Smooth muscle cell of the brain vasculature (primary cell): ENCODE measurements around the gene CACTIN.
"Not testable (repeated sequence)": the region's sequence is repeated elsewhere in the genome, so short reads cannot be mapped to it uniquely, and the experiment has no call there.

Experiments
- DNase-seq: peaks from one replicate; pipeline ENCODE4 v3.0.0-alpha.2; 2012; ENCODE audit warnings: low read depth, low spot score

The CACTIN gene

GRCh38 chr19:3628766-3629165 lies 2.2 kb upstream of the CACTIN start:
- not testable (repeated sequence) for DNase-seq

- DNase-seq: no peak
Observed at GRCh38 chr19:3627351-3627723, 747 bp upstream of the CACTIN start.

GRCh38 chr19:3625996-3626472 lies 556 bp downstream of the CACTIN start:
- no peak for DNase-seq

- no peak for DNase-seq
Observed at GRCh38 chr19:3623716-3624115, 2.9 kb downstream of the CACTIN start.

- DNase-seq: no peak
Observed at GRCh38 chr19:3622224-3622623, 4.4 kb downstream of the CACTIN start.

- no peak for DNase-seq
Observed at GRCh38 chr19:3621689-3622088, 4.9 kb downstream of the CACTIN start.

GRCh38 chr19:3620817-3621547 lies 5.6 kb downstream of the CACTIN start:
- DNase-seq: no peak

GRCh38 chr19:3620145-3620816 lies 6.3 kb downstream of the CACTIN start:
- DNase-seq: no peak

- DNase-seq: no peak
Observed at GRCh38 chr19:3619631-3620012, 7.0 kb downstream of the CACTIN start.

- no peak for DNase-seq
Observed at GRCh38 chr19:3618811-3619630, 7.6 kb downstream of the CACTIN start.

GRCh38 chr19:3618144-3618810 lies 8.3 kb downstream of the CACTIN start:
- DNase-seq: no peak

- DNase-seq: no peak
Observed at GRCh38 chr19:3617463-3617862, 9.1 kb downstream of the CACTIN start.

- DNase-seq: no peak
Observed at GRCh38 chr19:3615524-3616135, 11.0 kb downstream of the CACTIN start.

- no peak for DNase-seq
Observed at GRCh38 chr19:3614858-3615505, 11.6 kb downstream of the CACTIN start.

- no peak for DNase-seq
Observed at GRCh38 chr19:3613818-3614661, 12.6 kb downstream of the CACTIN start.

GRCh38 chr19:3612901-3613741 lies 13.5 kb downstream of the CACTIN start:
- no peak for DNase-seq

GRCh38 chr19:3612330-3612729 lies 14.3 kb downstream of the CACTIN start:
- DNase-seq: no peak

- DNase-seq: no peak
Observed at GRCh38 chr19:3611841-3612240, 14.7 kb downstream of the CACTIN start.
